ENCODE data around the gene OAS2.

DNA sequence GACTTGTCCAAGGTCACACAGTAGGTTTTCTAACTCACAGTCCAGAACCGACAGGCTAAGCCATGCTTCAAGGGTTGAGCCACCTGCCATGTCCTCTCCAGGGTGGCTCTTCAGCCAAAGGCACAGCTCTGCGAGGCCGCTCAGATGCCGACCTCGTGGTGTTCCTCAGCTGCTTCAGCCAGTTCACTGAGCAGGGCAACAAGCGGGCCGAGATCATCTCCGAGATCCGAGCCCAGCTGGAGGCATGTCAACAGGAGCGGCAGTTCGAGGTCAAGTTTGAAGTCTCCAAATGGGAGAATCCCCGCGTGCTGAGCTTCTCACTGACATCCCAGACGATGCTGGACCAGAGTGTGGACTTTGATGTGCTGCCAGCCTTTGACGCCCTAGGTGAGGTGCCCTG, 12.7 kb upstream of the OAS2 start:
- TF ChIP-seq EZH2 (IDR thresholded peaks at IDR 0.05; ENCODE audit: low read length): no peak
- TF ChIP-seq, protein P1, sequence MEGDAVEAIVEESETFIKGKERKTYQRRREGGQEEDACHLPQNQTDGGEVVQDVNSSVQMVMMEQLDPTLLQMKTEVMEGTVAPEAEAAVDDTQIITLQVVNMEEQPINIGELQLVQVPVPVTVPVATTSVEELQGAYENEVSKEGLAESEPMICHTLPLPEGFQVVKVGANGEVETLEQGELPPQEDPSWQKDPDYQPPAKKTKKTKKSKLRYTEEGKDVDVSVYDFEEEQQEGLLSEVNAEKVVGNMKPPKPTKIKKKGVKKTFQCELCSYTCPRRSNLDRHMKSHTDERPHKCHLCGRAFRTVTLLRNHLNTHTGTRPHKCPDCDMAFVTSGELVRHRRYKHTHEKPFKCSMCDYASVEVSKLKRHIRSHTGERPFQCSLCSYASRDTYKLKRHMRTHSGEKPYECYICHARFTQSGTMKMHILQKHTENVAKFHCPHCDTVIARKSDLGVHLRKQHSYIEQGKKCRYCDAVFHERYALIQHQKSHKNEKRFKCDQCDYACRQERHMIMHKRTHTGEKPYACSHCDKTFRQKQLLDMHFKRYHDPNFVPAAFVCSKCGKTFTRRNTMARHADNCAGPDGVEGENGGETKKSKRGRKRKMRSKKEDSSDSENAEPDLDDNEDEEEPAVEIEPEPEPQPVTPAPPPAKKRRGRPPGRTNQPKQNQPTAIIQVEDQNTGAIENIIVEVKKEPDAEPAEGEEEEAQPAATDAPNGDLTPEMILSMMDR (optimal IDR thresholded peaks at IDR 0.05 in 1 of 3, IDR thresholded peaks at IDR 0.05 in 1 of 3, conservative IDR thresholded peaks at IDR 0.05 in 1 of 3; ENCODE audit: extremely low read depth in 1 of 3, insufficient read depth in 2 of 3, low read length in 3 of 3): no peak

All from keratinocyte (primary cell).